Vagina (tissue), 2 donors: Measurements from ENCODE around the gene PTGR3. TPM values are rescaled to one million over a fixed set of nuclear protein-coding genes. Genes with fewer than 3 reads are reported as not detected.
A peak's percentile ranks its signal among the peaks of the same experiment; 100 is the strongest.

Experiments
- DNase-seq, 2 donors: peaks; one replicate each; pipeline ENCODE4 v3.0.0-alpha.2; 2017; ENCODE audit errors: extremely low spot score in 2 of 2
- H3K27ac ChIP-seq: fragments of 200-600 bp; sonication (generic); one replicate; pipeline ENCODE4 v1.5.1; 2019
- H3K27me3 ChIP-seq: fragments of 200-600 bp; sonication (generic); one replicate; pipeline ENCODE4 v1.5.1; 2019
- H3K36me3 ChIP-seq, 2 donors: fragments of 200-600 bp; sonication (generic); one replicate each; pipeline ENCODE4 v1.5.1; 2017 to 2019
- H3K4me1 ChIP-seq: fragments of 200-600 bp; sonication (generic); one replicate; pipeline ENCODE4 v1.5.1; 2019
- H3K4me3 ChIP-seq, 2 donors: fragments of 200-600 bp; sonication (generic); 1 replicate in 1 of 2; 2 replicates in 1 of 2; pipeline ENCODE4 v1.5.1; 2016 to 2019
- H3K9me3 ChIP-seq: fragments of 200-600 bp; sonication (generic); one replicate; pipeline ENCODE4 v1.5.1; 2019
- POLR2A ChIP-seq, 2 donors: fragments of 450-650 bp; IDR thresholded peaks; one replicate each; pipeline ENCODE4 v1.6.1; 2017; ENCODE audit warnings: antibody characterized with exemption in 2 of 2, mild to moderate bottlenecking in 2 of 2, moderate library complexity in 2 of 2
- POLR2AphosphoS5 ChIP-seq, 2 donors: sonication (generic); formaldehyde crosslinking; IDR thresholded peaks; one replicate each; pipeline ENCODE4 v1.9.0; 2017; ENCODE audit warnings: antibody characterized with exemption in 2 of 2, mild to moderate bottlenecking in 2 of 2, low read depth in 1 of 2; ENCODE audit not compliant: insufficient read depth in 1 of 2
- intact Hi-C: fragments of 100-400 bp; cut with DNase I; formaldehyde crosslinking; loops from one replicate; pipeline ENCODE4 v1.15.1; 2023
- total RNA-seq: library from RNA; depleted of rRNA; stranded (reverse); fragments of >200 nt; gene quantifications from one replicate; pipeline ENCODE4 v1.2.3, GENCODE V29; 2016
- TF ChIP-seq, protein P1 (sequence below), 3 experiments: fragments of 450-650 bp in 2 of 3; fragments of 200-600 bp in 1 of 3; sonication (generic) in 1 of 3; IDR thresholded peaks; one replicate each; pipeline ENCODE4 v1.5.1; 2017 to 2019; ENCODE audit warnings: antibody characterized with exemption in 3 of 3, mild to moderate bottlenecking in 2 of 3, moderate library complexity in 2 of 3

Gene PTGR3
- total RNA-seq, 1 donor from 2014 or later: 16.0 TPM

DNA sequence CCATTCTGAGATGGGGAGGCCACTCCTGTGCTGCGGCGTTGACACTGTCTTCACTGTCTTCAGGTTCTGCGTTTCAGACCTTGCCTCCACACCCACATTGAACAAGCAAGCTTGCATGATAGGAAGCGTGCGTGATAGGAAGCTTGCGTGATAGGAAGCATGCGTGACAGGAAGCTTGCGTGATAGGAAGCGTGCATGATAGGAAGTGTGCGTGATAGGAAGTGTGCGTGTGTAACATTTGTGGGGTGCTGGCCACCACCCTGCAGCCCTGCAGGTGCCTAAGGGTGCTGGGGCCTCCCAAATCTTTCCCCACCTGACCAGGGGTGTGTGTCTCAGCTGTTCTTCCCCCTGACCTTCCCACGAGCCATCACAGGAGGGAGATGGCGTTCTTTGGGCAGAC is 27.0 kb upstream of the PTGR3 start:
- DNase-seq: no peak
- intact Hi-C loops: no loop called here
- no peaks in the 10 kb centered on the region for H3K36me3 ChIP-seq
- no peak overlapping the region for H3K27ac ChIP-seq
- H3K27me3 ChIP-seq: no peaks in the 10 kb centered on the region
- TF ChIP-seq POLR2A (IDR thresholded peaks at IDR 0.05): no peak
- no peak overlapping the region for H3K4me3 ChIP-seq
- H3K9me3 ChIP-seq: no peaks in the 10 kb centered on the region
- H3K4me1 ChIP-seq: peaks cover 14% of the 10 kb centered on the region

DNA sequence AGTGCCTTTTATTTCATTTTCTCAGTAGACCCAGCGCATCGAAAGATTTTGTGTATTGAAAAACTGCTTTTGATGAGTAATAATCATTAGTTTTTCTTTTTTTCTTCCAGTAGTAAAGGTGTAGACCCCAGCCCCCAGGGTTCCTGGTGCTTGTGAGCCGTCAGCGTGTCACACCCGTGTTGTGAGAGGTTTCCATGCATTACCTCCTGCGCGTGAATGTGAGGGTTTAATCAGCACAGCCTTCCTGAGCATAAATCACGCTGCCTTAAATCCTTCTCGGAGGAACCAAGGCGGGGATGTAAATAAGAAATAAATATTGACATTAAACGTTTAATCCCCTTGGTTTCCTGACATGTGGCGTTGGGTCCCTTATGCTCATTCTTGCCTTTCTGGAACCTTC is 26.0 kb upstream of the PTGR3 start:
- no peak overlapping the region for H3K27ac ChIP-seq
- intact Hi-C loops: no loop called here
- no peak for DNase-seq
- H3K4me3 ChIP-seq: no peak overlapping the region
- peaks cover 17% of the 10 kb centered on the region for H3K4me1 ChIP-seq
- no peak for TF ChIP-seq POLR2AphosphoS5 (IDR thresholded peaks at IDR 0.05; ENCODE audit: insufficient read depth in 1 of 2, low read depth in 1 of 2)
- TF ChIP-seq, protein P1, sequence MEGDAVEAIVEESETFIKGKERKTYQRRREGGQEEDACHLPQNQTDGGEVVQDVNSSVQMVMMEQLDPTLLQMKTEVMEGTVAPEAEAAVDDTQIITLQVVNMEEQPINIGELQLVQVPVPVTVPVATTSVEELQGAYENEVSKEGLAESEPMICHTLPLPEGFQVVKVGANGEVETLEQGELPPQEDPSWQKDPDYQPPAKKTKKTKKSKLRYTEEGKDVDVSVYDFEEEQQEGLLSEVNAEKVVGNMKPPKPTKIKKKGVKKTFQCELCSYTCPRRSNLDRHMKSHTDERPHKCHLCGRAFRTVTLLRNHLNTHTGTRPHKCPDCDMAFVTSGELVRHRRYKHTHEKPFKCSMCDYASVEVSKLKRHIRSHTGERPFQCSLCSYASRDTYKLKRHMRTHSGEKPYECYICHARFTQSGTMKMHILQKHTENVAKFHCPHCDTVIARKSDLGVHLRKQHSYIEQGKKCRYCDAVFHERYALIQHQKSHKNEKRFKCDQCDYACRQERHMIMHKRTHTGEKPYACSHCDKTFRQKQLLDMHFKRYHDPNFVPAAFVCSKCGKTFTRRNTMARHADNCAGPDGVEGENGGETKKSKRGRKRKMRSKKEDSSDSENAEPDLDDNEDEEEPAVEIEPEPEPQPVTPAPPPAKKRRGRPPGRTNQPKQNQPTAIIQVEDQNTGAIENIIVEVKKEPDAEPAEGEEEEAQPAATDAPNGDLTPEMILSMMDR (IDR thresholded peaks at IDR 0.05): no peak
- no peak for TF ChIP-seq POLR2A (IDR thresholded peaks at IDR 0.05)
- H3K36me3 ChIP-seq: no peaks in the 10 kb centered on the region
- no peaks in the 10 kb centered on the region for H3K9me3 ChIP-seq
- no peaks in the 10 kb centered on the region for H3K27me3 ChIP-seq

DNA sequence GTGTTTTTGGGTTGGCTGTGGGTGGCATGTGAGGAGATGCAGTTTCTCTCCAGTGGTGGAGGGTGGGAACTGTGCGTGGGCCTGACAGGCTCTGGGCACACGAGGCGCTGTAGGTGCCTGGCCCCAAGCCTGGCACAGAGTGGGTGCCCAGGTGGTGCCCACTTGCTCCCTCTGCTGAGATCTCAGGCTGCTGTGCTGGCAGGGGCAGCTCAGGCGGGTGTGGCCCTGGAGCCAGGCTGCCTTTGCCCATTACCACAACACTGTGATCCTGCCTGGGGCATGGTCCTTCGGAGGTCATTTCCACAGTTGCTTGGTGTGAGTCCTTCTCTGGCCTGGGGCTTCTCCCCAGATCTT is 22.1 kb upstream of the PTGR3 start:
- Histone ChIP-seq H3K4me1 (peaks cover 35% of the 10 kb centered on the region), H3K36me3 (no peaks in the 10 kb centered on the region), H3K9me3 (no peaks in the 10 kb centered on the region), H3K27me3 (no peaks in the 10 kb centered on the region), H3K4me3 (no peak overlapping the region), H3K27ac (no peak overlapping the region)
- intact Hi-C loops: no loop called here
- DNase-seq: peak in 1 of 2 donors; percentile 74
- TF ChIP-seq, protein P1 (IDR thresholded peaks at IDR 0.05): no peak
- no peak for TF ChIP-seq POLR2A (IDR thresholded peaks at IDR 0.05)
- no peak for TF ChIP-seq POLR2AphosphoS5 (IDR thresholded peaks at IDR 0.05; ENCODE audit: insufficient read depth in 1 of 2, low read depth in 1 of 2)

DNA sequence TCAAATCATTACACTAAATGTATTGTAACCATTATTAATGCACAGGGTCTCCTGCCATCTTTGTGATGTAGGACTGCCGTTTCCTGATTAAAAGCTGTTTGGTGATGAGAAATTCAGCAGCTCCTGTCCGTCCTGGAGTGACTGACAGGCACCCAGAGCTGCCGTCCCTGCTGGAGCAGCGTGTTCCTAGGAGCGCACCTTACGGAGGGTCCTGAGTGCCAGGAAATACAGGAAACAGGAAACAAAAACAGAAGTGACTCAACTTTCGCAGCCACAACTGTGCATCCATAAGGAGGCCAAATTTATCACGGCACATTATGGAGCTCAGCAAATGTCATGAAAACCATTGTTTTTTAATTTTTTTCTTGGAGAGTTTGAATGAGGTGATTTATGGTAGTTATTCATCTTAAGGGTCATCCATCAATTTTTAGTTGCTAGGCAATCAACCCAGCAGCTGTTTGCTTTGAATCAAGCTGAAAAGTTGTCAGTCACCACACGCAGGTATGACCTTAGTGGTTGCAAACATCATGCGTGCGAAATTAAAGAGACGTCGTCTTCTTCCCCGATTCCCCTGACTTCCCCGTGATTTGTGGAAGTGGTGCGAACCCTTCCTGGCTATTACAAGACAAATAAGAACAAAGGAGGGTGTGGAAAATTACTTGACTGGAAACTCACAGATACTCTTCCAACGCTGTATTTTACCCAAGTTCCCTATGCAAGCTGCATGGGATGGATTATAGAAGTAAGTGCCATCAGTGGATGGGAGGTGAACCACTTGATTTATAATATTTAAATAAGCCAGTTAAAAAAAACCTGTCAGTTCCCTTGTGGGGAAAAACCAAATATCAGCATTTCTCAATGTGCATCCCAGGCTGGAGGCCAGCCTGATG is 21.5 kb upstream of the PTGR3 start:
- DNase-seq: peak in 1 of 2 donors; percentile 49
- no peak overlapping the region for H3K27ac ChIP-seq
- no peaks in the 10 kb centered on the region for H3K27me3 ChIP-seq
- intact Hi-C loops: no loop called here
- H3K4me1 ChIP-seq: peaks cover 39% of the 10 kb centered on the region
- H3K4me3 ChIP-seq: no peak overlapping the region
- no peaks in the 10 kb centered on the region for H3K9me3 ChIP-seq
- H3K36me3 ChIP-seq: no peaks in the 10 kb centered on the region
- no peak for TF ChIP-seq POLR2AphosphoS5 (IDR thresholded peaks at IDR 0.05; ENCODE audit: insufficient read depth in 1 of 2, low read depth in 1 of 2)
- TF ChIP-seq, protein P1 (IDR thresholded peaks at IDR 0.05): no peak
- no peak for TF ChIP-seq POLR2A (IDR thresholded peaks at IDR 0.05)

DNA sequence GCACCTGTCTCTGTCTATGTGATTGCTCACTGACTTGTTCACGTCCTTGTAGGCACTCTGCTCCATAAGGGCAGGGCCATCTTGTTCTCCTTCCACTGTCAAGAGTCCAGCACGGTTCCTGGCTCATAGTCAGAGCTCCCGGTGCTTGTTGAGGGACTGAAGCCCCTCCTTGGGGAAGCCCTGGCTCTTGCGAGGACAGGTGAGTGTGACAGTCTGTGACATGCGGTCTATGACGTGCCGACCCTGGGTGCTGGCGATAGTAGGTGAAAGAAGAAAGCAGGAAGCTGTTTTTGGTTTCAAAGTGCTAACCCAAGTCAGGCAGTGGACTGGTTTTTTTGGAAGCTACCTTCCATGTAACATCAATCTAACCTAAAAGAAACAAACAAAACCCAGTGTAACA is 20.5 kb upstream of the PTGR3 start:
- peak in 1 of 2 donors; percentile 83 for DNase-seq
- no peaks in the 10 kb centered on the region for H3K36me3 ChIP-seq
- H3K27me3 ChIP-seq: no peaks in the 10 kb centered on the region
- no peak overlapping the region for H3K4me3 ChIP-seq
- H3K4me1 ChIP-seq: peaks cover 48% of the 10 kb centered on the region
- no peaks in the 10 kb centered on the region for H3K9me3 ChIP-seq
- intact Hi-C loops: no loop called here
- no peak overlapping the region for H3K27ac ChIP-seq
- TF ChIP-seq POLR2A (IDR thresholded peaks at IDR 0.05) (no peak), POLR2AphosphoS5 (IDR thresholded peaks at IDR 0.05; ENCODE audit: insufficient read depth in 1 of 2, low read depth in 1 of 2) (no peak)
- TF ChIP-seq, protein P1 (IDR thresholded peaks at IDR 0.05): no peak
